IMR-90 (cell line): ENCODE results near the gene PDE4A. TPM values are rescaled to one million over a fixed set of nuclear protein-coding genes. Genes with fewer than 3 reads are reported as not detected.

Source experiments
- ATAC-seq: fragments of 200-7000 bp; cut with Tn5 transposase; 2 replicates; pipeline ENCODE4 v1.9.1; 2020; ENCODE audit warnings: low read depth, mild to moderate bottlenecking, moderate library complexity
- BruUV-seq: library from RNA; stranded (reverse); fragments of 400-500 nt; replicated peaks from 2 replicates; lab custom pipeline; 2021; lab: Mats Ljungman, UMichigan
- CTCF ChIA-PET: fragments of 300-600 bp; formaldehyde crosslinking; extraction: SDS; loops from one replicate; lab custom pipeline; 2021; ENCODE audit warnings: antibody characterized with exemption; lab: Yijun Ruan, JAX
- POLR2A ChIA-PET: fragments of 300-600 bp; sonication (Branson Sonifier 250); formaldehyde crosslinking; loops from one replicate; lab custom pipeline; 2022; ENCODE audit warnings: antibody characterized with exemption; ENCODE audit not compliant: unreplicated experiment; lab: Charles Lee
- DNase-seq: peaks from one replicate; pipeline ENCODE4 v3.0.0; 2013
- H2AFZ ChIP-seq: replicated peaks from 2 replicates; pipeline ENCODE3; 2013; ENCODE audit warnings: low read length, mild to moderate bottlenecking; ENCODE audit not compliant: poor library complexity
- H2AK5ac ChIP-seq: 2 replicates; pipeline ENCODE4 v1.6.1; 2013; ENCODE audit warnings: low read depth, low read length, inconsistent platforms
- H2AK9ac ChIP-seq: replicated peaks from 2 replicates; pipeline ENCODE3; 2013; ENCODE audit warnings: mild to moderate bottlenecking, low read depth, low read length, moderate library complexity; ENCODE audit not compliant: poor library complexity
- H2BK120ac ChIP-seq: 2 replicates; pipeline ENCODE4 v1.6.1; 2013; ENCODE audit warnings: low read depth, low read length, inconsistent platforms
- H2BK15ac ChIP-seq: 3 replicates; pipeline ENCODE4 v1.6.1; 2013; ENCODE audit warnings: low read depth, low read length, inconsistent platforms
- H2BK20ac ChIP-seq: 2 replicates; pipeline ENCODE4 v1.6.1; 2013; ENCODE audit warnings: low read depth, mild to moderate bottlenecking, inconsistent platforms, low read length, moderate library complexity
- H2BK5ac ChIP-seq: 2 replicates; pipeline ENCODE4 v1.6.1; 2013; ENCODE audit warnings: mild to moderate bottlenecking, low read depth, low read length, inconsistent platforms; ENCODE audit not compliant: poor library complexity, severe bottlenecking
- H3K14ac ChIP-seq: replicated peaks from 2 replicates; pipeline ENCODE4 v1.6.1; 2013; ENCODE audit warnings: low read depth, low read length, inconsistent platforms
- H3K18ac ChIP-seq: 2 replicates; pipeline ENCODE4 v1.6.1; 2013; ENCODE audit warnings: low read depth, low read length, control low read depth
- H3K23ac ChIP-seq: 2 replicates; pipeline ENCODE4 v1.6.1; 2013; ENCODE audit warnings: low read depth, low read length, inconsistent platforms
- H3K27ac ChIP-seq: 2 replicates; pipeline ENCODE4 v1.5.1; 2013; ENCODE audit warnings: mild to moderate bottlenecking, control low read depth, low read length; ENCODE audit not compliant: insufficient read depth
- H3K27me3 ChIP-seq: 2 replicates; pipeline ENCODE4 v1.6.1; 2013; ENCODE audit warnings: low read length; ENCODE audit not compliant: control insufficient read depth, insufficient read depth
- H3K36me3 ChIP-seq: 2 replicates; pipeline ENCODE4 v1.6.1; 2013; ENCODE audit warnings: low read length, mixed read lengths; ENCODE audit not compliant: control insufficient read depth, insufficient read depth
- H3K4ac ChIP-seq: 2 replicates; pipeline ENCODE4 v1.6.1; 2013; ENCODE audit warnings: low read depth, low read length, inconsistent platforms
- H3K4me1 ChIP-seq: 2 replicates; pipeline ENCODE4 v1.6.1; 2013; ENCODE audit warnings: low read length, mixed read lengths; ENCODE audit not compliant: control insufficient read depth, insufficient read depth
- H3K4me2 ChIP-seq: 2 replicates; pipeline ENCODE4 v1.6.1; 2013; ENCODE audit warnings: low read depth, mild to moderate bottlenecking, control low read depth, low read length, moderate library complexity
- H3K4me3 ChIP-seq: 2 replicates; pipeline ENCODE4 v1.5.1; 2013; ENCODE audit warnings: low read depth, mild to moderate bottlenecking, control low read depth, low read length, moderate library complexity; ENCODE audit not compliant: insufficient read depth
- H3K56ac ChIP-seq: 2 replicates; pipeline ENCODE4 v1.6.1; 2013; ENCODE audit warnings: low read length, inconsistent platforms; ENCODE audit not compliant: insufficient read depth; ENCODE audit errors: extremely low read depth
- H3K79me1 ChIP-seq, 2 experiments: 2 replicates each; pipeline ENCODE4 v1.6.1; 2013; ENCODE audit warnings: low read length in 2 of 2, inconsistent platforms in 1 of 2, low read depth in 1 of 2
- H3K9ac ChIP-seq: 2 replicates; pipeline ENCODE4 v1.6.1; 2013; ENCODE audit warnings: low read depth, low read length, control low read depth
- H3K9me1 ChIP-seq: 2 replicates; pipeline ENCODE4 v1.6.1; 2013; ENCODE audit warnings: low read length, inconsistent platforms; ENCODE audit not compliant: insufficient read depth
- H3K9me3 ChIP-seq: 2 replicates; pipeline ENCODE4 v1.6.1; 2013; ENCODE audit warnings: low read length; ENCODE audit not compliant: control insufficient read depth, insufficient read depth
- H4K20me1 ChIP-seq: 2 replicates; pipeline ENCODE4 v1.6.1; 2013; ENCODE audit warnings: low read length, inconsistent platforms; ENCODE audit not compliant: insufficient read depth
- H4K5ac ChIP-seq: 2 replicates; pipeline ENCODE4 v1.6.1; 2013; ENCODE audit warnings: mild to moderate bottlenecking, low read depth, low read length, control low read depth
- H4K8ac ChIP-seq, 2 experiments: 2 replicates each; pipeline ENCODE4 v1.6.1; 2013; ENCODE audit warnings: low read depth in 2 of 2, low read length in 2 of 2, control low read depth in 1 of 2, inconsistent platforms in 1 of 2
- H4K91ac ChIP-seq: 2 replicates; pipeline ENCODE4 v1.6.1; 2013; ENCODE audit warnings: low read depth, low read length, inconsistent platforms; ENCODE audit not compliant: insufficient read depth
- USF2 ChIP-seq: fragments of 150-350 bp; IDR thresholded peaks from 2 replicates; pipeline ENCODE4 v1.6.1; 2017; ENCODE audit warnings: mild to moderate bottlenecking, antibody characterized with exemption, low read length, low read depth
- WGBS, 2 experiments: methylation state at CpG; one replicate each; pipeline versions ENCODE4 v1.1.5 to v1.1.7; 2013; ENCODE audit warnings: missing lambda C conversion rate in 2 of 2; ENCODE audit not compliant: insufficient read length in 1 of 2; ENCODE audit errors: extremely low coverage in 2 of 2; 5-methylcytosine and 5-hydroxymethylcytosine counted together
- dilution Hi-C: fragments of 300-500 bp; cut with HindIII; formaldehyde crosslinking; loops from one replicate; pipeline ENCODE4 v1.14.3; 2018; ENCODE audit warnings: low sequenced_read_pairs; ENCODE audit not compliant: unreplicated experiment
- in situ Hi-C: fragments of 300-500 bp; cut with MboI; formaldehyde crosslinking; loops from 3 replicates; pipeline ENCODE4 v1.14.3; 2019; ENCODE audit warnings: low sequenced_read_pairs, inconsistent platforms, mixed read lengths
- intact Hi-C: fragments of 100-400 bp; cut with micrococcal nuclease; formaldehyde crosslinking; loops from 2 replicates; pipeline ENCODE4 v1.10.0; 2022
- polyA plus RNA-seq, 3 experiments: library from polyadenylated mRNA; depleted of rRNA; stranded (reverse); fragments of >200 nt; gene quantifications; 2 replicates each; pipeline ENCODE4 v1.2.3, GENCODE V29; 2012; ENCODE audit warnings: low replicate concordance in 1 of 3
- total RNA-seq: library from RNA; depleted of rRNA; stranded (reverse); fragments of >200 nt; gene quantifications from 2 replicates; pipeline ENCODE4 v1.2.3, GENCODE V29; 2012

PDE4A gene
- total and polyA plus RNA-seq, 2 of the 4 experiments (the other 2 are of a cell fraction): 1.8 to 7.0 TPM

GRCh38 chr19:10427169-10427568 is 6.8 kb downstream of the PDE4A start:
- H2AK9ac ChIP-seq: no peak overlapping the region
- POLR2A ChIA-PET: no interaction called here
- H2BK20ac ChIP-seq: no peak overlapping the region
- peaks cover 20% of the 10 kb centered on the region for H3K27me3 ChIP-seq
- H3K27ac ChIP-seq: no peak overlapping the region
- H3K9me1 ChIP-seq: peaks cover 3% of the 10 kb centered on the region; the same call in 1 of the 2 replicates
- H2AK5ac ChIP-seq: no peak overlapping the region
- DNase-seq (no peak), ATAC-seq (no peak)
- no peak overlapping the region for H2AFZ ChIP-seq
- BruUV-seq: no TSS peak
- H3K56ac ChIP-seq: no peak overlapping the region
- no peak overlapping the region for H3K23ac ChIP-seq
- H2BK120ac ChIP-seq: no peak overlapping the region
- intact Hi-C loops: no loop called here
- H4K8ac ChIP-seq: no peak overlapping the region
- TF ChIP-seq USF2: no peak
- CTCF ChIA-PET: interaction anchor here (0.5 kb wide), 1 partner anchor 15 kb away, joined by 3 read pairs; no protein-coding TSS in a partner anchor
- H3K14ac ChIP-seq: no peak overlapping the region
- H3K4ac ChIP-seq: no peak overlapping the region
- H3K4me1 ChIP-seq: peaks cover 8% of the 10 kb centered on the region
- H3K4me2 ChIP-seq: no peak overlapping the region
- H3K9ac ChIP-seq: no peak overlapping the region
- no peak overlapping the region for H4K91ac ChIP-seq
- H3K9me3 ChIP-seq: no peaks in the 10 kb centered on the region
- no peak overlapping the region for H3K18ac ChIP-seq
- H4K5ac ChIP-seq: no peak overlapping the region
- H4K20me1 ChIP-seq: 0 out of 2 replicates have a peak, but pooled peaks cover under 1% of the 10 kb centered on the region
- peaks cover 5 to 10% of the 10 kb centered on the region in 2 experiments; a peak in 2 of 4 replicates for H3K79me1 ChIP-seq
- in situ Hi-C loops: no loop called here
- WGBS, 2 experiments: 89% methylated on average over 3 of the region's 6 CpGs; no CpG with 5 or more reads in 1 of the 2 experiments
- no peak overlapping the region for H2BK5ac ChIP-seq
- no peaks in the 10 kb centered on the region for H3K36me3 ChIP-seq
- dilution Hi-C loops: no loop called here
- H3K4me3 ChIP-seq: no peak overlapping the region
- no peak overlapping the region for H2BK15ac ChIP-seq
